ENCODE data around the gene CCNG1.
"Not testable (repeated sequence)": the region's sequence is repeated elsewhere in the genome, so short reads cannot be mapped to it uniquely, and the experiment has no call there.

CCNG1 gene

DNA sequence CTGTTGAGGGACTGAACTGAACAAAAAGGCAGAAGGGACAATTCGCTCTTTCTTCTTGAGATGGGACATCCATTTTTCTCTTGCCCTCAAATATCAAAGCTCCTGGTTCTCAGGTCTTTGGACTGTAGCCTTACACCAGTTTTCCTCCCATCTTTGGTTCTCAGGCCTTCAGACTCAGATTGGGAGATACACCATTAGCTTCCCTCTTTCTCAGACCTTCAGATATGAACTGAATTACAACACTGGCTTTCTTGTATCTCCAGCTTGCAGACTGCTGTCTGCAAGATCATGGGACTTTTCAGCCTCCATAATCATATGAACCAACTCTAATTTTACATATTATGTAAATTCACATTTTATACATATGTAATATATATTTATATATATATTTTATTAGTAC, 12.6 kb upstream of the CCNG1 start:
- Histone ChIP-seq H3K27me3 (ENCODE audit: low read depth) (no peaks in the 10 kb centered on the region), H3K36me3 (replicated peaks) (no peaks in the 10 kb centered on the region), H3K9me3 (no peaks in the 10 kb centered on the region), H3K4me3 (no peak overlapping the region), H3K4me1 (no peaks in the 10 kb centered on the region)
- no peak for DNase-seq (ENCODE audit: low spot score in 2 of 2)
- in situ Hi-C loops (cut with MboI; ENCODE audit: low sequenced_read_pairs): no loop called here

DNA sequence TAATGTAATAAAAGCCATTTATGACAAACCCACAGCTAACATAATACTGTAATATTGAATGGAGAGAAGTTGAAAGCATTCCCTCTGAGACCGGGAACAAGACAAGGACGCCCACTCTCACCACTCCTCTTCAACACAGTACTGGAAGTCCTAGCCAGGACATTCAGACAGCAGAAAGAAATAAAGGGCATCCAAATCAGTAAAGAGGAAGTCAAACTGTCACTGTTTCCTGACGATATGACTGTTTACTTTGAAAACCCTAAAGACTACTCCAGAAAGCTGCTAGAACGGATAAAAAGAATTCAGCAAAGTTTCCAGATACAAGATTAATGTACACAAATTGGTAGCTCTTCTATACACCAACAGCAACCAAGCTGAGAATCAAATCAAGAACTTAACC, 11.3 kb upstream of the CCNG1 start:
- in situ Hi-C loops (cut with MboI; ENCODE audit: low sequenced_read_pairs); H3K36me3 ChIP-seq (replicated peaks); DNase-seq (ENCODE audit: low spot score in 2 of 2); H3K27me3 ChIP-seq (ENCODE audit: low read depth); H3K4me1 ChIP-seq; H3K4me3 ChIP-seq; H3K9me3 ChIP-seq: not testable (repeated sequence)

DNA sequence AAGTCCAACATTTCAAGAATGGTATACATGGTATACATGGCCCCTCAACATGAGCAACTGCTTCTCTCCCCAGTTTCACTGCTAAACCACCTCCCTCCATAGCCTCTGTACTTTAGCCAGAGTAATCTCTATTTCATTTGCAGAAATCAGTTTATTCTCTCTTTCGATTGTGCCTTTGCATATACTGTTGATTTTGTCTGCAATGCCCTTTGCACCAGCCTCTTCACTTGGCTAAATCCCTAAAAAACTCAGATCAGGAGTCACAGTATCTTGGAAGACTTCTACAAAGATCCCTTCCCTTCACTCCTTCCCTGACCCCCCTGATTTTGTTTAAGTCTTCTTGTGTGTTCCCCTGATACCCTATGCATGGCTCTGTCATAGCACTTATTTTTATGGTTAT, 4.9 kb upstream of the CCNG1 start:
- no peak for DNase-seq (ENCODE audit: low spot score in 2 of 2)
- Histone ChIP-seq H3K27me3 (ENCODE audit: low read depth) (no peaks in the 10 kb centered on the region), H3K4me1 (peaks cover 11% of the 10 kb centered on the region), H3K36me3 (replicated peaks) (no peaks in the 10 kb centered on the region), H3K4me3 (no peak overlapping the region), H3K9me3 (no peaks in the 10 kb centered on the region)
- in situ Hi-C loops (cut with MboI; ENCODE audit: low sequenced_read_pairs): no loop called here

DNA sequence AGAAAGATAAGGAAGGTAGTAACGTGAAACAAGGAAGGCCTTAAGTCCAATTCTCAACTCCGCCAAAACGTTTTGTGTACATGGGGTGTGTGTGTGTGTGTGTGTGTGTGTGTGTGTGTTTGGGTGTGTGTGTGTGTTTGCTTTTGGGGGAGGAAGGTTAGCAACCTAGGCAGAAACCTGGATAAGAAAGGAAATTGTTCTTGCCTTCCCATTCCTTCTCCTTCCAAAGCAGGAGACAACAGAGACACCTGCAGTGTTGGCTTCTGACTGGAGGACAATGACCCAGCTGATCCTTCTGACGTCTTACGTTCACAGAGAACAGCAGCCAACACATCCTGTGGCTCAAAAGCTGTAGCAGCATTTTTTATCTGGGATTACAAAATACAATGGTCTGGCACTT, 4.1 kb upstream of the CCNG1 start:
- H3K27me3 ChIP-seq (ENCODE audit: low read depth): no peaks in the 10 kb centered on the region
- H3K9me3 ChIP-seq: no peaks in the 10 kb centered on the region
- H3K4me3 ChIP-seq: no peak overlapping the region
- no peaks in the 10 kb centered on the region for H3K36me3 ChIP-seq (replicated peaks)
- DNase-seq (ENCODE audit: low spot score in 2 of 2): no peak
- peaks cover 11% of the 10 kb centered on the region for H3K4me1 ChIP-seq
- in situ Hi-C loops (cut with MboI; ENCODE audit: low sequenced_read_pairs): no loop called here

DNA sequence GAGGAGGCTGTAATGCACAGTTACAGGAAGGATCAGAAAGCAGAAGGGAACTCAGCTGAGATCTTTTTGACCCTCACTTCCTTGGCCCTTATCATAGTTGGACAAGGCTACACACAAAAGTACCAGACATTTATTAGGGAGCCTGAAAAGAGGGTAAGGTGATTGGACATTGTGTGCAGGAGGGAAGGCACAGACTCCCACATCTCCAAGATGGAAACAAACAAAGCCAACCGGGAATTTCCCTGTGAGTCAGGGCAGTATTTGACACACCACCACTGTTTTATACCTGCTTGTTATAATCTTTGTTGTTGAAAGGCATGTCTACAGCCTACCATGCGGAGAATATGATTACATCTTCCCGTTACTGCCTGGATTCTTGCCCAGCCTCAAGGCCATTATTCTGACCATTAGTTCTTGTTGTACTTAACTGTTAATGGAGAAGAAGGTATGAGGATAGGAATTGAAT, 3.0 kb upstream of the CCNG1 start:
- Histone ChIP-seq H3K27me3 (ENCODE audit: low read depth) (no peaks in the 10 kb centered on the region), H3K4me3 (no peak overlapping the region), H3K36me3 (replicated peaks) (peaks cover 5% of the 10 kb centered on the region), H3K4me1 (peaks cover 11% of the 10 kb centered on the region), H3K9me3 (no peaks in the 10 kb centered on the region)
- in situ Hi-C loops (cut with MboI; ENCODE audit: low sequenced_read_pairs): no loop called here
- no peak for DNase-seq (ENCODE audit: low spot score in 2 of 2)

DNA sequence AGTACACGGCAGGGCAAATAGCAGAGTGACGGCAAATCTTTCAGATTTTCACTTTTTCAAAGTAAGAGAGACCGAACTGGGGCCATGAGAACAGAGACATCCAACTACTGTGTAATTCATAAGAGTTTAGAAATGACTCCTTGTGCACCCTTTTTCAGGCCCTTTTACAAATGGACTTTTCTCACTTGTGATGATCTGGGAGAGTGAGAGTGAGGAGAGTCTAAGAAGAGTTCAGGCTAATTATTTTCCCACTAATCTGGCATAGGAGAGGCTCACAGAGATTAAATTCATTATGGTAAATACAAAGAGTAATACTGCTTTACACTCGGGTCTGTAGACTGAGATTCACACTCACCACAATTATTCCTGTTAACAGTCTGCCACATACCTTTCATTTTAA, 880 bp upstream of the CCNG1 start:
- H3K27me3 ChIP-seq (ENCODE audit: low read depth): no peaks in the 10 kb centered on the region
- peaks cover 21% of the 10 kb centered on the region for H3K4me1 ChIP-seq
- peak overlapping the region; percentile 88 for H3K4me3 ChIP-seq
- in situ Hi-C loops (cut with MboI; ENCODE audit: low sequenced_read_pairs): no loop called here
- H3K9me3 ChIP-seq: no peaks in the 10 kb centered on the region
- DNase-seq (ENCODE audit: low spot score in 2 of 2): no peak
- peaks cover 23% of the 10 kb centered on the region for H3K36me3 ChIP-seq (replicated peaks)

DNA sequence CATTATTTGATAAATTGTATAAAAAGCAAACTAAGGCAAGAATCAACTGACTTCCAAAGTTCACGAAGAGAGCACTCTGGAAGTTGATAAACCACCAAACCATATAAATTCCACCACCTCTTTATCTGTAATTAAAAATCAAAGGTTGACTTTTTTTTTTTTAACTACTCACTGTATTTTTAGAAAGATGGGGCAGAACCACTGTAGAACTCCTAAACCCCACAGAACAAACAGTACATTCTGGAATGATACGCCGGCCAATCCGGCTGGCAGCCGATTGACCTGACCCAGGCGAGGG, 435 bp upstream of the CCNG1 start:
- DNase-seq (ENCODE audit: low spot score in 2 of 2): no peak
- H3K27me3 ChIP-seq (ENCODE audit: low read depth): no peaks in the 10 kb centered on the region
- in situ Hi-C loops (cut with MboI; ENCODE audit: low sequenced_read_pairs): no loop called here
- peaks cover 18% of the 10 kb centered on the region for H3K4me1 ChIP-seq
- no peaks in the 10 kb centered on the region for H3K9me3 ChIP-seq
- H3K36me3 ChIP-seq (replicated peaks): peaks cover 27% of the 10 kb centered on the region
- peak overlapping the region; percentile 88 for H3K4me3 ChIP-seq

DNA sequence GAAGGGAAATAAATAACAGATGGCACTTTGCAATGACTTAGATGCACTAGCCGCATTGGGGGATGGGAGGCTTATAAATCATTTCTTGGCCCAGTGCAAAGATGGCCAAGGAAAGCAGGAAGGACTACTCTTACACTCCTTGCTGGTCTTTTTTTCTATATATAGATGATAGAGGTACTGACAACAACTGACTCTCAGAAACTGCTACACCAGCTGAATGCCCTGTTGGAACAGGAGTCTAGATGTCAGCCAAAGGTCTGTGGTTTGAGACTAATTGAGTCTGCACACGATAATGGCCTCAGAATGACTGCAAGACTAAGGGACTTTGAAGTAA, 1.7 kb downstream of the CCNG1 start:
- Histone ChIP-seq H3K4me1 (peaks cover 18% of the 10 kb centered on the region), H3K4me3 (peak overlapping the region; percentile 88), H3K9me3 (no peaks in the 10 kb centered on the region), H3K36me3 (replicated peaks) (peaks cover 45% of the 10 kb centered on the region), H3K27me3 (ENCODE audit: low read depth) (no peaks in the 10 kb centered on the region)
- DNase-seq (ENCODE audit: low spot score in 2 of 2): no peak
- in situ Hi-C loops (cut with MboI; ENCODE audit: low sequenced_read_pairs): no loop called here

DNA sequence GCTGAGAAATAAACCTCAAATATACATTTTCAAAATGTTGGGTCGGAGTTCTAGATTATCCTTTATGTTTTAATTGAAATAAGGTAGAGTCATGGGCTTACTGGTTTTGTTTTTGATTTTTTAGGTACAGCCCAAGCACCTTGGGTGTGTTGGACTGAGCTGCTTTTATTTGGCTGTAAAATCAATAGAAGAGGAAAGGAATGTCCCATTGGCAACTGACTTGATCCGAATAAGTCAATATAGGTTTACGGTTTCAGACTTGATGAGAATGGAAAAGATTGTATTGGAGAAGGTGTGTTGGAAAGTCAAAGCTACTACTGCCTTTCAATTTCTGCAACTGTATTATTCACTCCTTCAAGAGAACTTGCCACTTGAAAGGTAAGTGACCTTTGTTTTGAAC, 3.6 kb downstream of the CCNG1 start:
- no peak for DNase-seq (ENCODE audit: low spot score in 2 of 2)
- in situ Hi-C loops (cut with MboI; ENCODE audit: low sequenced_read_pairs): no loop called here
- peaks cover 18% of the 10 kb centered on the region for H3K4me1 ChIP-seq
- no peaks in the 10 kb centered on the region for H3K27me3 ChIP-seq (ENCODE audit: low read depth)
- H3K36me3 ChIP-seq (replicated peaks): peaks cover 58% of the 10 kb centered on the region
- no peaks in the 10 kb centered on the region for H3K9me3 ChIP-seq
- H3K4me3 ChIP-seq: no peak overlapping the region

DNA sequence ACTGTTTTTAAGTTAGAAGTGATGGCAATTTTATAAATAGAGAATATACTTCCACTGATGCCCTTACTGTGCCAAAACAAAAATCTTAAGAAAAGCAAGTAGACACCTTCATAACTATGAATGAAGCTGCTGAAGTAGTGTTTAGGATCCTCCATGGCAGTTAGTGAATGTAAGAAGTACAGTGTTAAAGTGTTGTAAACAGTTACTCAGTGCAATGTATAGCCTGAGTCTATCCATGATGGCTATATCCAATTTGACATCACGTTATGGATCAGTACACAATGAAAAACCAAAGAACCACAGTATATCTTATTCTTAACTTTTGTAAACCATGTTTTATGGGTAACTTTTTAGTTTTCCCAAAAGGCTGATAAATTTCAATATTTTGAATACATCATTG, 7.1 kb downstream of the CCNG1 start:
- Histone ChIP-seq H3K4me3 (no peak overlapping the region), H3K27me3 (ENCODE audit: low read depth) (no peaks in the 10 kb centered on the region), H3K9me3 (no peaks in the 10 kb centered on the region; the same call in 1 of the 2 replicates), H3K4me1 (peaks cover 9% of the 10 kb centered on the region; the same call in 1 of the 2 replicates), H3K36me3 (replicated peaks) (peaks cover 85% of the 10 kb centered on the region)
- DNase-seq (ENCODE audit: low spot score in 2 of 2): no peak
- in situ Hi-C loops (cut with MboI; ENCODE audit: low sequenced_read_pairs): no loop called here

DNA sequence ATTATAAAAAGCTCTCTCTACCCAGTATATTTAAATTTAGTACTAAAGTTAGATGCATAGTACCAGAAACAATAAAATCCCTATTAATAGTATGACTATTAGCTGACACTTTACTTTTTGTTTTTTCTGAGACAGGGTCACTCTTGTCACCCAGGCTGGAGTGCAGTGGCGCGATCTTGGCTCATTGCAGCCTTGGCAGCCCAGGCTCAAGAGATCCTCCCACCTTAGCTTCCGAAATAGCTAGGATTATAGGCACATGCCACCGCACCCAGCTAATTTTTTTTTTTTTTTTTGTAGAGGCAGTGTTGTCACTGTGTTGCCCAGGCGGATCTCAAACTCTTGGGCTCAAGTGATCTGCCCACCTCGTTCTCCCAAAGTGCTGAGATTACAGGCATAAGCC, 8.0 kb downstream of the CCNG1 start:
- DNase-seq (ENCODE audit: low spot score in 2 of 2): no peak
- no peaks in the 10 kb centered on the region for H3K27me3 ChIP-seq (ENCODE audit: low read depth)
- peaks cover 3% of the 10 kb centered on the region; the same call in 1 of the 2 replicates for H3K4me1 ChIP-seq
- no peaks in the 10 kb centered on the region; the same call in 1 of the 2 replicates for H3K9me3 ChIP-seq
- no peak overlapping the region for H3K4me3 ChIP-seq
- H3K36me3 ChIP-seq (replicated peaks): peaks cover 79% of the 10 kb centered on the region
- in situ Hi-C loops (cut with MboI; ENCODE audit: low sequenced_read_pairs): no loop called here

DNA sequence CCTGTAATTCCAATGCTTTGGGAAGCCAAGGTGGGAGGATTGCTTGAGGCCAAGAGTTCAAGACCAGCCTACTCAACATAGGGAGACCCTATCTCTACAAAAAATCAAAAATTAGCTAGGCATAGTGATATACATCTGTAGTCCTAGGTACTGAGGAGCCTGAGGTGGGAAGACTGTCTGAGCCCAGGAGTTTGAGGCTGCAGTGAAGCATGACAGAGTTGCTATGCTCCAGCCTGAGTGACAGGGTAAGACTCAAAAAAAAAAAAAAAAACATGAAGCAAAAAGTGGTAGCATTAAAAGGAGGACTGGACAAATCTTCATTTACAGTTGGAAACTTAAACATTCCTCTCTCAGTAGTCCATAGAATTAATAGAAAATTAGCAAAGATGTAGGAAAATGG, 9.8 kb downstream of the CCNG1 start:
- H3K4me3 ChIP-seq: no peak overlapping the region
- no peak for DNase-seq (ENCODE audit: low spot score in 2 of 2)
- no peaks in the 10 kb centered on the region for H3K27me3 ChIP-seq (ENCODE audit: low read depth)
- H3K4me1 ChIP-seq: no peaks in the 10 kb centered on the region; the same call in 1 of the 2 replicates
- in situ Hi-C loops (cut with MboI; ENCODE audit: low sequenced_read_pairs): no loop called here
- peaks cover 62% of the 10 kb centered on the region for H3K36me3 ChIP-seq (replicated peaks)
- H3K9me3 ChIP-seq: no peaks in the 10 kb centered on the region; the same call in 1 of the 2 replicates

DNA sequence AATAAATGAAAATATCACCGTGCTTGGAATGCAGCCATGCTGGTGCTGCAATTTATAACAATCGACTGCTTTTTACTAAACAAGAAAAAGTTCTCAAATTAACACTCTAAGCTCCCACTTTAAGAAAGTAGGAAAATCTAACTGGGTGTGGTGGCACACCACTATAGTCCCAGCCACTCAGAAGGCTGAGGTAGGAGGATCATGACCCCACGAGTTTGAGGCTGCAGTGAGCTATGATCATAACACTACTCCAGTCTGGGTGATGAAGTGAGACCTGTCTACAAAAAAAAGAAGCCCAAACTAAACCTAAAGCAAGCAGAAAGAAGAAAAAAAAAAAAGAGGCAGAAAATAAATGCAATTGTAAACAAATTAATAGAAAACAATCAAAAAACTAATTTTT, 10.5 kb downstream of the CCNG1 start:
- Histone ChIP-seq H3K9me3 (no peaks in the 10 kb centered on the region; the same call in 1 of the 2 replicates), H3K27me3 (ENCODE audit: low read depth) (no peaks in the 10 kb centered on the region), H3K4me1 (peaks cover under 1% of the 10 kb centered on the region; the same call in 1 of the 2 replicates), H3K36me3 (replicated peaks) (peaks cover 62% of the 10 kb centered on the region), H3K4me3 (no peak overlapping the region)
- in situ Hi-C loops (cut with MboI; ENCODE audit: low sequenced_read_pairs): no loop called here
- no peak for DNase-seq (ENCODE audit: low spot score in 2 of 2)

DNA sequence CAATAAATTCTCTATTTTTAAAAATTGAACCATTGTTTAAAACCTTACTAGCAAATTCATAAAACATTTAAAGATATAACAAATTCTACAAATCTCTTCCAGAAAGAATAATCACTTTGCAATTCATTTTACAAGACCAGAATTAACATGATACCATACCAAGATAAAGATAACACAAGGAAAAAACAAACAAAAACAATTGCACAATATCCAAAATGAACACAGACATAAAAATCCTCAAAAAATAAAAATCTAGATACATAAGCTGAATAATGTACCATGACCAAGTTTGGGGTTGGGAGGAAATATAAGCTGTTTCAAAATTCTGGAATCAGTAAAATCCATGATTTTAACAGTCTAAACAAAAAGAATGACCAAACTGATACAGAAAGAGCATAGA, 11.1 kb downstream of the CCNG1 start:
- in situ Hi-C loops (cut with MboI; ENCODE audit: low sequenced_read_pairs): no loop called here
- peaks cover 7% of the 10 kb centered on the region for H3K4me1 ChIP-seq
- no peaks in the 10 kb centered on the region; the same call in 1 of the 2 replicates for H3K9me3 ChIP-seq
- no peak for DNase-seq (ENCODE audit: low spot score in 2 of 2)
- H3K36me3 ChIP-seq (replicated peaks): peaks cover 65% of the 10 kb centered on the region
- H3K4me3 ChIP-seq: no peak overlapping the region
- H3K27me3 ChIP-seq (ENCODE audit: low read depth): no peaks in the 10 kb centered on the region

DNA sequence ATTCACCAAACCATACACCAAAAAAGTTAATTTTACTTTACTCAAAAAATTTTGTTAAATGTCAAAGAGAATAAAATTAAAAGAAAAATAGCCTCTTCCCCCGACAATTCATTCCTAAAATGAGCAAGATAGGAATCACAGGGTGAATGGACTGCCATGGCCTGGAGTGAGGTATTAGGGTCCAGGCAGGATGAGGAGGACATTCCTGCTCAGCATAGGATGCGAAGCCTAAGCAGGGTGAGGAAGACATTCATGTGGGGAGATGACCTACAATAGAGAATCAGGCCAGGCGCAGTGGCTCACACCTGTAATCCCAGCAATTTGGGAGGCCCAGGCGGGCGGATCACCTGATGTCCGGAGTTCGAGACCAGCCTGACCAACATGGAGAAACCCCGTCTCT, 14.1 kb downstream of the CCNG1 start:
- Histone ChIP-seq H3K4me1 (peaks cover 13% of the 10 kb centered on the region), H3K27me3 (ENCODE audit: low read depth) (no peaks in the 10 kb centered on the region), H3K36me3 (replicated peaks) (peaks cover 64% of the 10 kb centered on the region), H3K4me3 (no peak overlapping the region), H3K9me3 (no peaks in the 10 kb centered on the region; the same call in 1 of the 2 replicates)
- DNase-seq (ENCODE audit: low spot score in 2 of 2): no peak
- in situ Hi-C loops (cut with MboI; ENCODE audit: low sequenced_read_pairs): no loop called here
